PFSK-1 (cell line): Measurements from ENCODE around the gene KCNIP1.

ENCODE experiments used
- FOXP2 ChIP-seq: optimal IDR thresholded peaks from 2 replicates; pipeline ENCODE3; 2011; ENCODE audit warnings: borderline replicate concordance, control low read depth, inconsistent platforms; ENCODE audit not compliant: insufficient read depth; ENCODE audit errors: extremely low read length, extremely low read depth
- POLR2AphosphoS5 ChIP-seq: IDR thresholded peaks from 2 replicates; pipeline ENCODE4 v1.6.1; 2012; ENCODE audit warnings: low read depth, mild to moderate bottlenecking, control low read depth, low read length, moderate library complexity
- REST ChIP-seq, 2 experiments: IDR thresholded peaks; 2 replicates each; pipeline versions ENCODE4 v1.6.1 to v1.8.0; 2011 to 2012; ENCODE audit warnings: low read depth in 2 of 2, low read length in 2 of 2, control low read depth in 1 of 2, inconsistent platforms in 1 of 2, mild to moderate bottlenecking in 1 of 2, moderate library complexity in 1 of 2; ENCODE audit not compliant: insufficient read depth in 1 of 2
- SIN3A ChIP-seq: IDR thresholded peaks from 2 replicates; pipeline ENCODE4 v1.6.1; 2012; ENCODE audit warnings: mild to moderate bottlenecking, low read length, moderate library complexity, borderline replicate concordance; ENCODE audit not compliant: insufficient read depth
- TAF1 ChIP-seq: IDR thresholded peaks from 2 replicates; pipeline ENCODE4 v1.6.1; 2012; ENCODE audit warnings: low read length, control low read depth, borderline replicate concordance; ENCODE audit not compliant: insufficient read depth

KCNIP1 gene

GRCh38 chr5:170769898-170770416 is 266.1 kb downstream of the KCNIP1 start:
- no peak for TF ChIP-seq REST (IDR thresholded peaks at IDR 0.05; ENCODE audit: insufficient read depth in 1 of 2, low read depth in 2 of 2, low read length in 2 of 2)
- TF ChIP-seq POLR2AphosphoS5 = no peak
- no peak for TF ChIP-seq TAF1
- no peak for TF ChIP-seq SIN3A
- no peak for TF ChIP-seq FOXP2

DNA sequence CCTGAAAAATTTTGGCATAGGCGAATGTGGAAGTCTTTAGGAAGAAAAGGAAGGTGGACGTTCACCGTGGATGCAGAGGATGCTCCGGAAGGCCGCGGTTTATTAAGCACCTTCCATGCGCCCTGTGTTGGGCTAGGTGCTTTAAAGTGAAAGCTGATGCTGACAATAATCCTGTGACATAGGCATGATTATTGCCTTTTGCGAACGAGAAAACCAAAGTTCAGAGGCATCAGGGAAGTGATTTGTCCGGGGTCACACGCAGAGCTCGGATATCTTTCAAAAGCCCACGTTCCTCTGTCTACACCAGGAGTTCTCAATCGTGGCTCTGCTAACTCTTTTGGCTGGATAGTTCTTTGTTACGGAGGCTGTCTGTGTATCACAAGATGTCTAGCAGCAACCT is 267.7 kb downstream of the KCNIP1 start:
- TF ChIP-seq REST (IDR thresholded peaks at IDR 0.05; ENCODE audit: insufficient read depth in 1 of 2, low read depth in 2 of 2, low read length in 2 of 2) (no peak), POLR2AphosphoS5 (no peak), FOXP2 (no peak), TAF1 (no peak), SIN3A (no peak)

GRCh38 chr5:170773024-170773985 is 269.5 kb downstream of the KCNIP1 start:
- TF ChIP-seq SIN3A (no peak), FOXP2 (no peak), POLR2AphosphoS5 (no peak), TAF1 (no peak), REST (IDR thresholded peaks at IDR 0.05; ENCODE audit: insufficient read depth in 1 of 2, low read depth in 2 of 2, low read length in 2 of 2) (no peak)

GRCh38 chr5:170774831-170775230 is 271.0 kb downstream of the KCNIP1 start:
- no peak for TF ChIP-seq SIN3A
- TF ChIP-seq FOXP2 = no peak
- TF ChIP-seq REST (IDR thresholded peaks at IDR 0.05; ENCODE audit: insufficient read depth in 1 of 2, low read depth in 2 of 2, low read length in 2 of 2) = no peak
- TF ChIP-seq TAF1 = no peak
- no peak for TF ChIP-seq POLR2AphosphoS5

GRCh38 chr5:170781946-170782345 is 278.1 kb downstream of the KCNIP1 start:
- TF ChIP-seq REST (IDR thresholded peaks at IDR 0.05; ENCODE audit: insufficient read depth in 1 of 2, low read depth in 2 of 2, low read length in 2 of 2) = no peak
- no peak for TF ChIP-seq TAF1
- TF ChIP-seq SIN3A = no peak
- no peak for TF ChIP-seq POLR2AphosphoS5
- no peak for TF ChIP-seq FOXP2
